T-cell (primary cell): ENCODE data around the gene PHKG2. TPM values are rescaled to one million over a fixed set of nuclear protein-coding genes. Genes with fewer than 3 reads are reported as not detected.

Experiments
- ATAC-seq, 4 experiments: fragments of 200-7000 bp in 3 of 4; fragments of 150-1000 bp in 1 of 4; cut with Tn5 transposase; replicated peaks in 1 of 4; 1 replicate in 3 of 4; 2 replicates in 1 of 4; pipeline ENCODE4 v1.10.0; 2021; ENCODE audit warnings: moderate library complexity in 3 of 4, mild to moderate bottlenecking in 2 of 4, moderate number of reproducible peaks in 1 of 4
- CTCF ChIA-PET, 2 donors: fragments of 300-600 bp; sonication (Branson Sonifier 250); formaldehyde crosslinking; loops; one replicate each; lab custom pipeline; 2022; ENCODE audit warnings: antibody characterized with exemption in 2 of 2; lab: Charles Lee
- POLR2A ChIA-PET, 2 donors: fragments of 300-600 bp; sonication (Branson Sonifier 250); formaldehyde crosslinking; loops; one replicate each; lab custom pipeline; 2022; ENCODE audit warnings: antibody characterized with exemption in 2 of 2; lab: Charles Lee
- DNase-seq, 35 experiments: peaks; one replicate each; pipeline versions ENCODE4 v3.0.0 to v3.0.0-alpha.2; 2013 to 2023
- H3K27ac ChIP-seq: one replicate; pipeline ENCODE4 v1.5.1; 2013; ENCODE audit warnings: low read length
- H3K27me3 ChIP-seq, 2 experiments: replicated peaks in 1 of 2; 1 replicate in 1 of 2; 2 replicates in 1 of 2; pipeline versions ENCODE4 v1.6.1 to v1.7.0; 2013; ENCODE audit warnings: low read length in 1 of 2, mixed read lengths in 1 of 2; ENCODE audit not compliant: control insufficient read depth in 2 of 2, insufficient read depth in 2 of 2; ENCODE audit errors: extremely low read depth in 1 of 2
- H3K36me3 ChIP-seq, 2 donors: 1 replicate in 1 of 2; 2 replicates in 1 of 2; pipeline versions ENCODE4 v1.6.1 to v1.7.0; 2013; ENCODE audit warnings: low read length in 1 of 2; ENCODE audit not compliant: control insufficient read depth in 2 of 2, insufficient read depth in 1 of 2; ENCODE audit errors: extremely low read depth in 1 of 2
- H3K4me1 ChIP-seq, 2 experiments: 1 replicate in 1 of 2; 2 replicates in 1 of 2; pipeline versions ENCODE4 v1.6.1 to v1.7.0; 2013; ENCODE audit warnings: low read length in 2 of 2, mixed read lengths in 1 of 2; ENCODE audit not compliant: insufficient read depth in 2 of 2, control insufficient read depth in 1 of 2; ENCODE audit errors: extremely low read depth in 1 of 2
- H3K4me3 ChIP-seq, 2 donors: 1 replicate in 1 of 2; 2 replicates in 1 of 2; pipeline versions ENCODE4 v1.5.1 to v1.7.0; 2013; ENCODE audit warnings: mild to moderate bottlenecking in 2 of 2, low read length in 1 of 2, moderate library complexity in 1 of 2; ENCODE audit not compliant: control insufficient read depth in 1 of 2; ENCODE audit errors: extremely low read depth in 1 of 2
- H3K9me3 ChIP-seq: 2 replicates; pipeline ENCODE4 v1.7.0; 2013
- H3K27ac Mint-ChIP-seq, 2 donors: one replicate each; pipeline ENCODE4 v1.8.0; 2020 to 2021; ENCODE audit warnings: mild to moderate bottlenecking in 2 of 2, mixed read lengths in 2 of 2
- H3K27me3 Mint-ChIP-seq, 2 donors: one replicate each; pipeline ENCODE4 v1.8.0; 2021 to 2022; ENCODE audit warnings: mixed read lengths in 2 of 2
- H3K36me3 Mint-ChIP-seq: one replicate; pipeline ENCODE4 v1.8.0; 2021; ENCODE audit warnings: mixed read lengths
- H3K4me1 Mint-ChIP-seq, 3 donors: one replicate each; pipeline ENCODE4 v1.8.0; 2020 to 2022; ENCODE audit warnings: mixed read lengths in 3 of 3, mild to moderate bottlenecking in 1 of 3
- H3K4me3 Mint-ChIP-seq, 3 donors: one replicate each; pipeline ENCODE4 v1.8.0; 2020 to 2022; ENCODE audit warnings: mild to moderate bottlenecking in 3 of 3, mixed read lengths in 3 of 3, moderate library complexity in 3 of 3
- H3K9me3 Mint-ChIP-seq, 3 donors: one replicate each; pipeline ENCODE4 v1.8.0; 2020 to 2022; ENCODE audit warnings: mixed read lengths in 3 of 3
- WGBS: methylation state at CpG from one replicate; pipeline ENCODE4 v1.1.5; 2013; ENCODE audit warnings: missing lambda C conversion rate; ENCODE audit not compliant: insufficient coverage; 5-methylcytosine and 5-hydroxymethylcytosine counted together
- total RNA-seq, 35 experiments: library from RNA in 6 of 35; stranded (reverse) in 6 of 35; fragments of 120-200 nt in 1 of 35; gene quantifications; one replicate each; pipeline versions ENCODE4 v1.2.1 to v1.2.4 and lab custom pipeline; 2013 to 2026

The PHKG2 gene
- total RNA-seq, 5 donors from 2014 or later (not counting 1 experiment from before 2014, with no cell fraction given): 36.4 to 57.8 (median 48.9) TPM

DNA sequence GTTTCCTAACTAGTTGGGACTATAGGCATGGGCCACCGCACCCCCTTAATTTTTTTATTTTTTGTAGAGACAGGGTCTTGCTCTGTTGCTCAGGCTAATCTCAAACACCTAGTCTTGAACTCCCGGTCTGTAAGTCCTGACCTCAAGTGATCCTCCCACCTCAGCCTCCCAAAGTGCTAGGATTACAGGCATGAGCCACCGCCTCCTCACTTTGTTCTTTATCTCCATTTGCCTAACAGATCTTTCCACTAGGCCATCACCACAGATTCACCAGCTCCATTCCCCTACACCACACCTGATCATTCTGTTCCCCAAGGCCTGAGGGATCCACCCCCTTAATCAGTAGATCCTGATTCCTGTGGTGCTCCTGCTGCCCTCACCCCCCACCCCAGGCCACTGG lies 46.4 kb downstream of the PHKG2 start:
- Histone ChIP-seq H3K36me3 (no peaks in the 10 kb centered on the region), H3K27me3 (peaks cover 0 to 13% of the 10 kb centered on the region in 2 experiments), H3K27ac (no peak overlapping the region), H3K4me3 (no peak overlapping the region), H3K4me1 (no peaks in the 10 kb centered on the region), H3K9me3 (no peaks in the 10 kb centered on the region)
- ATAC-seq: no peak
- DNase-seq: no peak
- Mint-ChIP-seq H3K36me3 (no peaks in the 10 kb centered on the region), H3K4me1 (no peaks in the 10 kb centered on the region), H3K27ac (no peak overlapping the region), H3K9me3 (no peaks in the 10 kb centered on the region), H3K4me3 (no peak overlapping the region), H3K27me3 (no peaks in the 10 kb centered on the region)
- 92% methylated on average over 2 of the region's 3 CpGs for WGBS
- POLR2A ChIA-PET: no interaction called here
- CTCF ChIA-PET: interaction anchor here in 1 of 2 donors (0.7 kb wide), 1 partner anchor 990 kb away, joined by 6 read pairs; no protein-coding TSS in a partner anchor

DNA sequence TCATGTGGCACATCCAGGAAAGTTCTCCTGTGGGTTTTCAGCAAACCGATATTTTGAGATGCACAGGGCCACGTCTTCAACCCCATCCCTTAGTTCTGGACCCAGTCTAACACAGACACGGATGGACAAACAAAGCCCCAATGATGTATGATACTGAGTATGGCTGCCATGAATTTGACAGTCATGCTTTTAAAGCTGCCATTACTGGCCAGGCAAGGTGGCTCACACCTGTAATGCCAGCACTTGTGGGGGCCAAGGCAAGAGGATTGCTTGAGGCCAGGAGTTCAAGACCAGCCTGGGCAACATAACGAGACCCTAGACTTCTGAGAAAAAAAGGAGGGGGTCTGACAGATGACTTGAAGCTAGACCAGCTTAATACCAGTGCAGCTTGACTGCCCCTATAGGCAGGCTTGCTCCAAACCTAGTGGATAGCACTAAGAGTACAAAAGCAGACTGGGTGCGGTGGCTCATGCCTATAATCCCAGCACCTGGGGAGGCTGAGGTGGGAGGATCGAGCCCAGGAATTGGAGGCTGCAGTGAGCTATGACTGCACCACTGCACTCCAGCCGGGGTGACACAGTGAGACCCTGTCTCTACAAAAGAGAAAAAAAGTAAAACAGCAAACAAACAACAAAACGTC lies 49.6 kb downstream of the PHKG2 start:
- no peak overlapping the region for H3K27ac ChIP-seq
- H3K27me3 Mint-ChIP-seq: no peaks in the 10 kb centered on the region
- peaks cover 0 to 2% (median 0%) of the 10 kb centered on the region in 3 donors for H3K4me1 Mint-ChIP-seq
- peaks cover 0 to 4% of the 10 kb centered on the region in 2 experiments for H3K27me3 ChIP-seq
- no peak for ATAC-seq
- no peaks in the 10 kb centered on the region for H3K4me1 ChIP-seq
- H3K36me3 Mint-ChIP-seq: no peaks in the 10 kb centered on the region
- H3K9me3 ChIP-seq: no peaks in the 10 kb centered on the region
- H3K4me3 ChIP-seq: no peak overlapping the region
- no peaks in the 10 kb centered on the region for H3K9me3 Mint-ChIP-seq
- no peaks in the 10 kb centered on the region for H3K36me3 ChIP-seq
- CTCF ChIA-PET: interaction anchor here in 1 of 2 donors (0.8 kb wide), 1 partner anchor 142 kb away, joined by 3 read pairs; no protein-coding TSS in a partner anchor
- 80% methylated on average over 2 of the region's 8 CpGs for WGBS
- POLR2A ChIA-PET: interaction anchor here in 1 of 2 donors (0.6 kb wide), 1 partner anchor 36 kb away, joined by 5 read pairs; no protein-coding TSS in a partner anchor
- no peak overlapping the region for H3K27ac Mint-ChIP-seq
- DNase-seq: no peak
- H3K4me3 Mint-ChIP-seq: no peak overlapping the region

Other genes with a start within 250 kb of the PHKG2 start
- 1 to 10 TPM; 5.0 to 8.3 (median 7.2) TPM for gene ZNF768, start 221.9 kb upstream of the PHKG2 start, total RNA-seq
- gene ZNF747, start 213.6 kb upstream of the PHKG2 start, total RNA-seq: 10 to 100 TPM in 3 of 5 donors, 1 to 10 TPM in 2; 6.8 to 17.4 (median 14.2) TPM
- 10 to 100 TPM; 14.9 to 33.9 (median 27.3) TPM for gene ZNF764, start 190.1 kb upstream of the PHKG2 start, total RNA-seq
- gene ZNF688, start 176.7 kb upstream of the PHKG2 start, total RNA-seq: 10 to 100 TPM; 11.9 to 25.9 (median 20.7) TPM
- 10 to 100 TPM; 11.7 to 30.9 (median 26.6) TPM for gene ZNF785, start 162.7 kb upstream of the PHKG2 start, total RNA-seq
- gene ZNF689, start 138.0 kb upstream of the PHKG2 start, total RNA-seq: 10 to 100 TPM; 11.0 to 13.7 (median 12.4) TPM
- gene PRR14, start 97.5 kb upstream of the PHKG2 start, total RNA-seq: 100 to 1,000 TPM in 2 of 5 donors, 10 to 100 TPM in 3; 57.9 to 121 (median 89.6) TPM
- gene FBRS, start 90.0 kb upstream of the PHKG2 start, total RNA-seq: 100 to 1,000 TPM; 159 to 186 (median 167) TPM
- gene SRCAP, start 49.3 kb upstream of the PHKG2 start, total RNA-seq: 100 to 1,000 TPM in 3 of 5 donors, 10 to 100 TPM in 2; 82.8 to 124 (median 114) TPM
- 1 to 10 TPM; 1.3 to 3.1 (median 2.7) TPM for gene CFAP119, start 13.6 kb downstream of the PHKG2 start, total RNA-seq
- gene RNF40, start 13.9 kb downstream of the PHKG2 start, total RNA-seq: 100 to 1,000 TPM in 1 of 5 donors, 10 to 100 TPM in 4; 55.7 to 106 (median 95.9) TPM
- 1 to 10 TPM; 2.4 to 7.6 (median 4.4) TPM for gene ZNF629, start 38.8 kb downstream of the PHKG2 start, total RNA-seq
- gene BCL7C, start 145.7 kb downstream of the PHKG2 start, total RNA-seq: 10 to 100 TPM; 21.0 to 31.9 (median 26.9) TPM
- gene CTF1, start 148.2 kb downstream of the PHKG2 start, total RNA-seq: under 1 TPM in 3 of 5 donors, not detected in 2; 0.38 to 0.47 (median 0.39) TPM
- 10 to 100 TPM; 11.5 to 22.0 (median 18.1) TPM for gene FBXL19, start 175.1 kb downstream of the PHKG2 start, total RNA-seq
- 10 to 100 TPM in 3 of 5 donors, 1 to 10 TPM in 2; 6.6 to 22.3 (median 20.8) TPM for gene ORAI3, start 200.6 kb downstream of the PHKG2 start, total RNA-seq
- 10 to 100 TPM; 34.6 to 43.6 (median 38.2) TPM for gene SETD1A, start 209.3 kb downstream of the PHKG2 start, total RNA-seq
- gene HSD3B7, start 236.8 kb downstream of the PHKG2 start, total RNA-seq: 1 to 10 TPM in 3 of 5 donors, under 1 TPM in 2; 0.33 to 3.5 (median 1.3) TPM